Kidney tubule cell (primary cell): ENCODE measurements around the gene UBR2.

ENCODE experiments used
- DNase-seq: peaks from one replicate; pipeline ENCODE4 v3.0.0-alpha.2; 2018; ENCODE audit warnings: low spot score

The UBR2 gene

GRCh38 chr6:42727627-42728026, 163.8 kb downstream of the UBR2 start:
- no peak for DNase-seq

- DNase-seq = peak; percentile 61
Observed at GRCh38 chr6:42729731-42730130, 165.9 kb downstream of the UBR2 start.

DNA sequence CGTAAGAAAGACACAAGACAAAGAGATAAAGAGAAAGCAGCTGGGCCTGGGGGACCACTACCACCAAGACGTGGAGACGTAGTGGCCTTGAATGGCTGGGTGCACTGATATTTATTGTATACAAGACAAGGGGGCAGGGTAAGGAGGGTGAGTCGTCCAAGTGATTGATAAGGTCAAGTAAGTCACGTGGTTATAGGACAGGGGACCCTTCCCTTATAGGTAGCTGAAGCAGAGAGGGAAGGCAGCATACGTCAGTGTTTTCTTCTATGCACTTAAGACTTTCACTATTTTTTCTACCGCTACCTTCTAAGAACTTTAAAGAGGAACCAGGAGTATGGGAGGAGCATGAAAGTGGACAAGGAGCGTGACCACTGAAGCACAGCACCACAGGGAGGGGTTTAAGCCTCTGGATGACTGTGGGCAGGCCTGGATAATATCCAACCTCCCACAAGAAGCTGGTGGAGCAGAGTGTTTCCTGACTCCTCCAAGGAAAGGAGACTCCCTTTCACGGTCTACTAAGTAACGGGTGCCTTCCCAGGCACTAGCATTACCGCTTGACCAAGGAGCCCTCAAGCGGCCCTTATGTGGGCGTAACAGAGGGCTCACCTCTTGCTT, 170.1 kb downstream of the UBR2 start:
- peak; percentile 89 for DNase-seq

- peak; percentile 81 for DNase-seq
Observed at GRCh38 chr6:42735976-42736375, 172.1 kb downstream of the UBR2 start.

DNA sequence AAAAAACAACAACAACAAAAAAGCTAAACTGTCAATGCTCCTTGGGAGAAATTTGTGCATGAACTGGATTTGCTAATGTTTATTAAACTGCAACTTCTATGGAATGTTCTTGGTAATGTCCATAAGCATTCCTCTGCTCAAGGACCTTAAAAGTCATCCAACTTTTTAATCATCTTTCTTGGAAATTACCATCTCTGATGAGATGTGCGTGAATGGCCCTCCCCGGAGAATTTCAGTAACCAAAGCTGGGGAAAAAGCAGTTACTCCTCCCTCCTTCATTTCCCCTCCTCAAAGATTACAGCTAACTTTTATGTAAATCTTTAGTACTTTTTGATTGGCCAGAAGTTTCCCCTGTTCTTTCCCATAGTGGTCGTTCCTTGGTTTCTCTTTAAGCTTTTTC, 176.9 kb downstream of the UBR2 start:
- no peak for DNase-seq

- peak; percentile 60 for DNase-seq
Observed at GRCh38 chr6:42742116-42742894, 178.5 kb downstream of the UBR2 start.
